ENCODE measurements around the gene COL15A1. TPM values are rescaled to one million over a fixed set of nuclear protein-coding genes. Genes with fewer than 3 reads are reported as not detected.

The COL15A1 gene
- total and polyA plus RNA-seq, 2 donors (not counting 1 experiment from before 2014, with no cell fraction given) = not detected

DNA sequence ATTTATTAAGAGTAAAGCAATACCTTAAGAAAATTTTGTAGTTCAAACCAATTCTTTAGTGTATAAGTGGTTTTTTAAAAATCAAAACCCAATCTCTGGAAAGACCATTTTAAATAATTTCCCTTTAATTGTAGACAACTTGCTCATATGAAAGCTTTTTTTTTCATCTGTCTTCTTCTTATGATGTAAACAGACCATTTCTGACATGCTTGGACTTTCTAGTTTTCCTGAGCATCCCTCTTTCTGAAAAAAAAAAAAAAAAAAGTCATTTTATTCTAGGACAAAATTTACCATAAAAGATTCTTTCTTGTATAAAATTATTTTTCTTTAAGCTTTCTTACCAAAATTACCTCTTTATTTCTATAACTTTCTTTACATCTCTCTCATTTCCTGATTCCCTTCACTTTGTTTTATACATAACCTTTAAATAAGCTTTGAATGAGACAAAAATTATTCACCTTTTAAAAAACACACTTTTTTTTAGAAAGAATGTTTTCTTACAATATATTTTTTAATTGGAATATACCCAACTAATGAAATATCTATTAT is 67.5 kb downstream of the COL15A1 start:
- Mint-ChIP-seq H3K4me3 (no peak overlapping the region), H3K4me1 (peaks cover 11% of the 10 kb centered on the region), H3K9me3 (ENCODE audit: insufficient read depth) (peaks cover 4% of the 10 kb centered on the region), H3K27ac (no peak overlapping the region), H3K27me3 (no peaks in the 10 kb centered on the region)
- TF ChIP-seq, protein P1, sequence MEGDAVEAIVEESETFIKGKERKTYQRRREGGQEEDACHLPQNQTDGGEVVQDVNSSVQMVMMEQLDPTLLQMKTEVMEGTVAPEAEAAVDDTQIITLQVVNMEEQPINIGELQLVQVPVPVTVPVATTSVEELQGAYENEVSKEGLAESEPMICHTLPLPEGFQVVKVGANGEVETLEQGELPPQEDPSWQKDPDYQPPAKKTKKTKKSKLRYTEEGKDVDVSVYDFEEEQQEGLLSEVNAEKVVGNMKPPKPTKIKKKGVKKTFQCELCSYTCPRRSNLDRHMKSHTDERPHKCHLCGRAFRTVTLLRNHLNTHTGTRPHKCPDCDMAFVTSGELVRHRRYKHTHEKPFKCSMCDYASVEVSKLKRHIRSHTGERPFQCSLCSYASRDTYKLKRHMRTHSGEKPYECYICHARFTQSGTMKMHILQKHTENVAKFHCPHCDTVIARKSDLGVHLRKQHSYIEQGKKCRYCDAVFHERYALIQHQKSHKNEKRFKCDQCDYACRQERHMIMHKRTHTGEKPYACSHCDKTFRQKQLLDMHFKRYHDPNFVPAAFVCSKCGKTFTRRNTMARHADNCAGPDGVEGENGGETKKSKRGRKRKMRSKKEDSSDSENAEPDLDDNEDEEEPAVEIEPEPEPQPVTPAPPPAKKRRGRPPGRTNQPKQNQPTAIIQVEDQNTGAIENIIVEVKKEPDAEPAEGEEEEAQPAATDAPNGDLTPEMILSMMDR (IDR thresholded peaks at IDR 0.05) = no peak
- no peak for ATAC-seq (ENCODE audit: low read depth)
- Histone ChIP-seq H3K4me3 (ENCODE audit: control extremely low read depth in 1 of 5, extremely low read depth in 1 of 5, insufficient read depth in 1 of 5, low read depth in 2 of 5, low read length in 4 of 5) (no peak overlapping the region), H4K20me1 (ENCODE audit: control insufficient read depth, insufficient read depth, low read length, poor library complexity, severe bottlenecking) (no peaks in the 10 kb centered on the region), H3K4me2 (replicated peaks; ENCODE audit: low read depth, low read length, poor library complexity, severe bottlenecking) (no peak overlapping the region), H3K27me3 (replicated peaks in 1 of 4; ENCODE audit: control extremely low read depth in 1 of 4, control insufficient read depth in 3 of 4, insufficient read depth in 4 of 4, low read length in 3 of 4) (no peaks in the 10 kb centered on the region), H2AFZ (ENCODE audit: insufficient read depth, low read depth, low read length, poor library complexity, severe bottlenecking) (no peak overlapping the region), H3K9ac (ENCODE audit: low read length) (no peak overlapping the region), H3K9me3 (ENCODE audit: control extremely low read depth in 1 of 3, control insufficient read depth in 2 of 3, insufficient read depth in 1 of 3, low read length in 2 of 3) (peaks cover 2 to 19% (median 8%) of the 10 kb centered on the region in 3 donors), H3K27ac (ENCODE audit: low read length in 2 of 2) (no peak overlapping the region), H3K4me1 (ENCODE audit: control insufficient read depth in 2 of 2, insufficient read depth in 2 of 2, low read length in 2 of 2) (peaks cover 11 to 13% of the 10 kb centered on the region in 2 donors), H3K79me2 (ENCODE audit: control insufficient read depth, insufficient read depth, low read length) (no peaks in the 10 kb centered on the region), H3K36me3 (replicated peaks in 1 of 2; ENCODE audit: control extremely low read depth in 1 of 2, control insufficient read depth in 1 of 2, extremely low read depth in 1 of 2, insufficient read depth in 2 of 2, low read length in 1 of 2) (no peaks in the 10 kb centered on the region)
- DNase-seq = no peak
- CTCF ChIA-PET = interaction anchor here (0.6 to 2.8 kb wide), 6 partner anchors 10 to 117 kb away, joined by 3 to 14 read pairs (median 3); no protein-coding TSS in a partner anchor
- intact Hi-C loops (cut with micrococcal nuclease) = no loop called here
- POLR2A ChIA-PET = no interaction called here

DNA sequence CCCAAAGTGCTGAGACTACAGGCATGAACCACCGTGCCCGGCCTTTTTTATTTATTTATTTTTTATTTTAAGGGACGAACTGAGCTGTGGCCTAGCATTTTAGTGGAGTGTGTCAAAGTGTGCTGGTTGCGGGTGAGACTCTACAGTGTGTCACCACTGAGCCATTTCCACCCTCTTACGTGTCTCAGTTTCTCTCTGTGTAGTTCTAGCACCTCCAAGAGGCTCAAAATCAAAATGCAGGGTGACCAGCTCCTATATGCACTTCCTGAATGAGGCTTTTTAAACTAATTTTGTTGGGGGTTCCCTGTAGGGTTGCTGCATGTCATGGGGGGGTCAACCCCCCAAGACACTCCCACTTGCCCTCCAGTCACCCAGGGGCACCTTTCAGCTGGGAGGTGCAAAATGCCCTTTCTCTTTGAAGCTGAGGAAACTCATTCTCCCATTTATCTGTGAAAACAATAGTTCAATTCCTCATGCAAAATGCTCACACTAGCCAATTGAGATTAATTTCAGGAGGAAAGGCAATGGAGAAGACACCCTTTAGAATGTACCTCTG is 69.3 kb downstream of the COL15A1 start:
- 91% methylated on average over 4 of the region's 5 CpGs for WGBS (ENCODE audit: insufficient coverage)
- ChIA-PET POLR2A (interaction anchor here (0.6 kb wide), 1 partner anchor 45 kb away, joined by 3 read pairs; no protein-coding TSS in a partner anchor), CTCF (interaction anchor here (1.1 to 3.8 kb wide), 4 partner anchors 12 to 127 kb away, joined by 3 to 18 read pairs (median 10); no protein-coding TSS in a partner anchor)
- H3K4me2 ChIP-seq (replicated peaks; ENCODE audit: low read depth, low read length, poor library complexity, severe bottlenecking) = peak overlapping the region; percentile 49
- H3K27ac ChIP-seq (ENCODE audit: low read length in 2 of 2) = no peak overlapping the region
- Mint-ChIP-seq H3K27ac (no peak overlapping the region), H3K4me1 (peaks cover 11% of the 10 kb centered on the region), H3K9me3 (ENCODE audit: insufficient read depth) (peaks cover 4% of the 10 kb centered on the region), H3K27me3 (no peaks in the 10 kb centered on the region), H3K4me3 (no peak overlapping the region)
- no peak overlapping the region for H3K4me3 ChIP-seq (ENCODE audit: control extremely low read depth in 1 of 5, extremely low read depth in 1 of 5, insufficient read depth in 1 of 5, low read depth in 2 of 5, low read length in 4 of 5)
- H3K9me3 ChIP-seq (ENCODE audit: control extremely low read depth in 1 of 3, control insufficient read depth in 2 of 3, insufficient read depth in 1 of 3, low read length in 2 of 3) = peaks cover 2 to 19% (median 8%) of the 10 kb centered on the region in 3 donors
- H3K36me3 ChIP-seq (replicated peaks in 1 of 2; ENCODE audit: control extremely low read depth in 1 of 2, control insufficient read depth in 1 of 2, extremely low read depth in 1 of 2, insufficient read depth in 2 of 2, low read length in 1 of 2) = no peaks in the 10 kb centered on the region
- H2AFZ ChIP-seq (ENCODE audit: insufficient read depth, low read depth, low read length, poor library complexity, severe bottlenecking) = peak overlapping the region; percentile 81
- no peak for ATAC-seq (ENCODE audit: low read depth)
- peak overlapping the region; percentile 37 for H3K9ac ChIP-seq (ENCODE audit: low read length)
- no peaks in the 10 kb centered on the region for H3K27me3 ChIP-seq (replicated peaks in 1 of 4; ENCODE audit: control extremely low read depth in 1 of 4, control insufficient read depth in 3 of 4, insufficient read depth in 4 of 4, low read length in 3 of 4)
- no peak for TF ChIP-seq EZH2 (IDR thresholded peaks at IDR 0.05; ENCODE audit: borderline replicate concordance, insufficient read depth, low read depth, low read length, poor library complexity, severe bottlenecking)
- TF ChIP-seq, protein P1 (IDR thresholded peaks at IDR 0.05) = no peak
- no peaks in the 10 kb centered on the region for H3K79me2 ChIP-seq (ENCODE audit: control insufficient read depth, insufficient read depth, low read length)
- H3K4me1 ChIP-seq (ENCODE audit: control insufficient read depth in 2 of 2, insufficient read depth in 2 of 2, low read length in 2 of 2) = peaks cover 11 to 13% of the 10 kb centered on the region in 2 donors
- no peak for DNase-seq
- intact Hi-C loops (cut with micrococcal nuclease) = no loop called here
- no peaks in the 10 kb centered on the region for H4K20me1 ChIP-seq (ENCODE audit: control insufficient read depth, insufficient read depth, low read length, poor library complexity, severe bottlenecking)
